HG03103 (cell line): ENCODE data around the gene NFIX.

Source experiments
- ATAC-seq: cut with Tn5 transposase; IDR thresholded peaks from one replicate; pipeline ENCODE4 v1.9.1; 2021; ENCODE audit warnings: low read depth; ENCODE audit not compliant: unreplicated experiment

NFIX gene

GRCh38 chr19:13069415-13070359 is 74.4 kb downstream of the NFIX start:
- no peak for ATAC-seq

- ATAC-seq = no peak
Observed at GRCh38 chr19:13070425-13071140, 75.3 kb downstream of the NFIX start.

- no peak for ATAC-seq
Observed at GRCh38 chr19:13071444-13072187, 76.3 kb downstream of the NFIX start.

GRCh38 chr19:13072188-13072908 is 77.1 kb downstream of the NFIX start:
- ATAC-seq = no peak

GRCh38 chr19:13073263-13073662 is 78.0 kb downstream of the NFIX start:
- no peak for ATAC-seq

GRCh38 chr19:13074378-13074777 is 79.1 kb downstream of the NFIX start:
- ATAC-seq = no peak

- ATAC-seq = no peak
Observed at GRCh38 chr19:13076320-13076719, 81.0 kb downstream of the NFIX start.

- ATAC-seq = no peak
Observed at GRCh38 chr19:13076787-13077186, 81.5 kb downstream of the NFIX start.

- ATAC-seq = no peak
Observed at GRCh38 chr19:13077240-13077639, 82.0 kb downstream of the NFIX start.

- ATAC-seq = no peak
Observed at GRCh38 chr19:13078381-13078780, 83.1 kb downstream of the NFIX start.

GRCh38 chr19:13078897-13079541 is 83.7 kb downstream of the NFIX start:
- no peak for ATAC-seq

- ATAC-seq = no peak
Observed at GRCh38 chr19:13079542-13079986, 84.3 kb downstream of the NFIX start.

GRCh38 chr19:13082192-13083007 is 87.1 kb downstream of the NFIX start:
- no peak for ATAC-seq

GRCh38 chr19:13083008-13083404 is 87.7 kb downstream of the NFIX start:
- ATAC-seq = no peak

- no peak for ATAC-seq
Observed at GRCh38 chr19:13083627-13084026, 88.4 kb downstream of the NFIX start.

- no peak for ATAC-seq
Observed at GRCh38 chr19:13085666-13086065, 90.4 kb downstream of the NFIX start.

- ATAC-seq = no peak
Observed at GRCh38 chr19:13086341-13086740, 91.1 kb downstream of the NFIX start.

GRCh38 chr19:13087295-13087694 is 92.0 kb downstream of the NFIX start:
- ATAC-seq = no peak
